ENCODE results near the gene HJURP. TPM values are rescaled to one million over a fixed set of nuclear protein-coding genes. Genes with fewer than 3 reads are reported as not detected.

HJURP gene
- total RNA-seq, 1 donor from 2014 or later: 1.5 TPM

DNA sequence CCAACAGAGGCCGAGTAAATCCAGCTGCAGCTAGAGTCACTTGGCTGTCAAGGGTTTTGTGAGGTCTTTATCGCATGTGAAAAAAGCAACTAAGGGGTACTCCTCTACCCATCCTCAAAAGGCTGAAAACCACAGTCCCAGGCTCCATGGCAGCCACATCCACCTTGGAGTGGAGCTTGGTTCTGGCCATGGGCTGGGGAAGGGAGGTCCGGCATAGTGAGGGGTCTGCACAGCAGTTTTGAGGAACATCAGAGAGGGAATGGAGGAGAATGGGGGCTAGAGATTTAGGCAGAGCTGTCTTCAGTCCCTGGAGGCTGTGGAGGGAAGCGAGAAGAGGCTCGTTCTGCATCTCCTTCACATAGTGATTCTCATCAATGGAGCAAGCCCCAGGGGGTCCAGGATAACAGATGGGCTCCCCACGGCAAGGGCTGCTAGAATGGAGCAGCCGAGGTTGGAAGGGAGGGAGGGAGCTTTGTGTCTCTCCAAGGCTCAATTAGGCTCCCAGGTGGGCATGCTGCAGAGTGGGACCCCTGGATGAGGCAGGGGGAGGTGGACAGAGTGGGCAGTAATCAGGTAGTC is 55.2 kb downstream of the HJURP start:
- H3K4me1 ChIP-seq: no peaks in the 10 kb centered on the region
- H3K36me3 ChIP-seq: no peaks in the 10 kb centered on the region
- DNase-seq: no peak
- no peak overlapping the region for H3K27ac ChIP-seq
- no peaks in the 10 kb centered on the region for H3K27me3 ChIP-seq (ENCODE audit: low read depth)
- ATAC-seq: no peak
- intact Hi-C loops (cut with DNase I): no loop called here
- no peak overlapping the region for H3K4me3 ChIP-seq
- TF ChIP-seq, protein P1, sequence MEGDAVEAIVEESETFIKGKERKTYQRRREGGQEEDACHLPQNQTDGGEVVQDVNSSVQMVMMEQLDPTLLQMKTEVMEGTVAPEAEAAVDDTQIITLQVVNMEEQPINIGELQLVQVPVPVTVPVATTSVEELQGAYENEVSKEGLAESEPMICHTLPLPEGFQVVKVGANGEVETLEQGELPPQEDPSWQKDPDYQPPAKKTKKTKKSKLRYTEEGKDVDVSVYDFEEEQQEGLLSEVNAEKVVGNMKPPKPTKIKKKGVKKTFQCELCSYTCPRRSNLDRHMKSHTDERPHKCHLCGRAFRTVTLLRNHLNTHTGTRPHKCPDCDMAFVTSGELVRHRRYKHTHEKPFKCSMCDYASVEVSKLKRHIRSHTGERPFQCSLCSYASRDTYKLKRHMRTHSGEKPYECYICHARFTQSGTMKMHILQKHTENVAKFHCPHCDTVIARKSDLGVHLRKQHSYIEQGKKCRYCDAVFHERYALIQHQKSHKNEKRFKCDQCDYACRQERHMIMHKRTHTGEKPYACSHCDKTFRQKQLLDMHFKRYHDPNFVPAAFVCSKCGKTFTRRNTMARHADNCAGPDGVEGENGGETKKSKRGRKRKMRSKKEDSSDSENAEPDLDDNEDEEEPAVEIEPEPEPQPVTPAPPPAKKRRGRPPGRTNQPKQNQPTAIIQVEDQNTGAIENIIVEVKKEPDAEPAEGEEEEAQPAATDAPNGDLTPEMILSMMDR (IDR thresholded peaks at IDR 0.05): no peak
- H3K9me3 ChIP-seq: no peaks in the 10 kb centered on the region

DNA sequence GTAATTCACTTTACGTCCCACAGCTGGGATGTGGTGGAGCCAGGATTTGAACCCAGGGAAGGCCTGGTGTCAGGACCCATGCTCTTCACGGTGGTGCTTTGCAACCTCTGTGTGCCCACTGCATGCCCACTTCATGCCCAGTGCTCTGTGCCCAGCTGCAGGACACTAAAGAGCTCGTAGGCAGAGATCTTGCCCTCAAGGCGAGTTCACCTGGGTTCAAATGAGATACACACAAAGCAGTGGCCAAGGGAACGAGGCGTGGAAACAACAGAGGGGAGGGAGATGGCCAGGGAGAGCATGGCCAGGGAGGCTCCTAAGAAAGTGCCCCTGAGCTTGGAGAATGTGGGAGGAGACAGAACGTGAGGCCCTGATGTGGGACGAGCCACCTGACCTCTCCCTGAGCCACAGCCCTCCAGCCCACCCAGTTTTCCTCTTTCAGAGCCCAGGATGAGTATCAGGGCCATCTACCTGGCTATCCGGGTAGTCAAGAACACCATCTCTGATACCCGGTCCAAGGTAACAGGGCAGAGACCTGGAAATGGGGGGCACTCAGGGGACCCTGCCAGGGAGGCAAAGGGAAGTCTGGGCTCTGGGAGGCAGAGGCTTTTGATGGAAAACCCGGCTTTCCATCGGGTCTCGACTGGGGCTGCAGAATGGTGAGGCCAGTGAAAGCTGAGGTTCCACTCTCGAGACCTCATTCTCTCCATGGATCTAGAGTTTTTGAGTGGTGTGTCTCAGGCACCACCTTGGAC is 55.8 kb downstream of the HJURP start:
- Histone ChIP-seq H3K27ac (no peak overlapping the region), H3K36me3 (no peaks in the 10 kb centered on the region), H3K9me3 (no peaks in the 10 kb centered on the region), H3K27me3 (ENCODE audit: low read depth) (no peaks in the 10 kb centered on the region), H3K4me1 (no peaks in the 10 kb centered on the region), H3K4me3 (no peak overlapping the region)
- intact Hi-C loops (cut with DNase I): no loop called here
- TF ChIP-seq, protein P1 (IDR thresholded peaks at IDR 0.05): no peak
- DNase-seq (no peak), ATAC-seq (no peak)

DNA sequence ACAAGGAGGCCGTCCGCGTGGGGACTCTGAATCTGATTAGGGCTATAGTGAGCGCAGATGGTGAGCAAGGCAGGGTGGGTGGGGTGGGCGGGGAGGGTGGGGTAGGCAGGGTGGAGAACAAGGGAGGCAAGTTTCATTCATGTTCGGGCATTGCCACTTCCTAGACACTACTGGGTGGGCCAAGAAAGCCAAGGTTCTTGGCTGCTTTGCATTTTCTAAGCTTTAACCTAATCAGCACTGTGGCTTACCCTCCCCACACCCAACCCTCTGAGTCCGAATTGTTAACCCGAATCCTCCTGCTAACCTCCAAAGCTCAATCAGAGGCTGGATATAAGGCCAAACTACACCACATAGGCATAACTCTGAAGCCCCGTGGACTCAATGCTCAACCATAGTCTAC is 58.1 kb downstream of the HJURP start:
- intact Hi-C loops (cut with DNase I): no loop called here
- Histone ChIP-seq H3K9me3 (no peaks in the 10 kb centered on the region), H3K4me1 (no peaks in the 10 kb centered on the region), H3K27ac (no peak overlapping the region), H3K27me3 (ENCODE audit: low read depth) (no peaks in the 10 kb centered on the region), H3K4me3 (no peak overlapping the region), H3K36me3 (no peaks in the 10 kb centered on the region)
- TF ChIP-seq, protein P1 (IDR thresholded peaks at IDR 0.05): no peak
- no peak for DNase-seq
- no peak for ATAC-seq

DNA sequence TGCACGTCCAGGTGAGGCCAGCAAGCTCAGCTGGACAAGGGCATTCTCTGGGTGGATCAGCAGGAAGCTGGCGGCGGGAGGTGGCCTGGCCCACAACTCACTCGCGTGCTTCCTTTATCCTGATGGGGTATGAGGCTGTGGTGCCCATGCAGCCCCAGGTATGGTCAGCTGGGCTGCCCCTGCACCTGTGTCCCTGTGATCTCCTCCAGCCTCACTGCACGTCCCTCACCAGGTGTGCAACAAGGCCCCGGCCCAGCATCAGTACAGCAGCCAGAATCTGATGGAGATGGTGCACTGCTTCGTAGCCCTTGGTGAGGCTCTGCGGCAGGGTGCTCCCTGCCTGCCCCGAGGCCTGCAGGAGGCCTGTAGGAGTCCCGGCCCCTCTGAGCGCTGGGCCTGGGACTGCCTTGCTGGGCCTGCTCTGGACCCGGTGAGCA is 58.6 kb downstream of the HJURP start:
- TF ChIP-seq, protein P1 (IDR thresholded peaks at IDR 0.05): no peak
- Histone ChIP-seq H3K9me3 (no peaks in the 10 kb centered on the region), H3K27me3 (ENCODE audit: low read depth) (no peaks in the 10 kb centered on the region), H3K36me3 (no peaks in the 10 kb centered on the region), H3K27ac (no peak overlapping the region), H3K4me3 (no peak overlapping the region), H3K4me1 (no peaks in the 10 kb centered on the region)
- ATAC-seq (no peak), DNase-seq (no peak)
- intact Hi-C loops (cut with DNase I): no loop called here

DNA sequence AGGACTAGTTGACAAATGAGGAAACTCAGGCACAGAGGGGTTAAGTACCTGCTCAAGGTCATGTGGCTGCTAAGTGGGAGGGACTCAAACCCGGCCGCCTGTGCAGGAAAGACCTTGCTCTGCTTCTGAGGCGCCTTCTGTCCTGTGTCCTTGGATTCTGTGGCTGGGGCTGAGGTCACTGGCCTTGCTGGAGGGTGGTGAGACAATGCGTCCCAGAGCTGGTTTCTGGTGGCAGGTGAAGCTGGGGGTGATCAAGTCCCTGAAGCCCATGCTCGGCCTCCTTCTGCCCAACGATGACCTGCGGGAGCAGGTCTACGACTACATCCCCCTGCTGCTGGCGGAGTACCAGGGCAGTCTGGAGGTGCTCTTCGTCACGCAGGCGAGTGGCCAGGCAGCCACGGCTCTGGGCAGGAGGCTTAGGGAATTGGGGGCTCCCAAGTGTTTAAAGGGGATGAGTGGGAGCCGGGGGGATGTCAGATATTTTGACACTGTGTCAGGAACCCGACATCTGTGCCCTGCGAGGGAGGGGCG is 60.1 kb downstream of the HJURP start:
- no peak overlapping the region for H3K4me3 ChIP-seq
- no peaks in the 10 kb centered on the region for H3K36me3 ChIP-seq
- no peaks in the 10 kb centered on the region for H3K9me3 ChIP-seq
- no peaks in the 10 kb centered on the region for H3K27me3 ChIP-seq (ENCODE audit: low read depth)
- TF ChIP-seq, protein P1 (IDR thresholded peaks at IDR 0.05): no peak
- DNase-seq (no peak), ATAC-seq (no peak)
- intact Hi-C loops (cut with DNase I): no loop called here
- no peak overlapping the region for H3K27ac ChIP-seq
- no peaks in the 10 kb centered on the region for H3K4me1 ChIP-seq
